HepG2 (cell line): ENCODE data around the gene ENDOD1.

Experiments
- NFE2L2 ChIP-seq: fragments of 150-350 bp; IDR thresholded peaks from 2 replicates; pipeline ENCODE4 v1.6.1; 2014; ENCODE audit warnings: low read length
- ZNF672 ChIP-seq: sonication (generic); formaldehyde crosslinking; IDR thresholded peaks from 2 replicates; pipeline ENCODE4 v1.8.1; 2022; ENCODE audit warnings: missing genetic modification reagents

- TF ChIP-seq NFE2L2 (no peak), ZNF672 (CRISPR knock-in tag) (no peak)
These were observed 57.8 kb downstream of the ENDOD1 start for GRCh38 chr11:95147364-95147905.
